Amniotic stem cell (primary cell): ENCODE results near the gene RIMKLA.

ENCODE experiments used
- DNase-seq: peaks from one replicate; lab custom pipeline; 2025; lab: John Stamatoyannopoulos, UW

Gene RIMKLA

DNA sequence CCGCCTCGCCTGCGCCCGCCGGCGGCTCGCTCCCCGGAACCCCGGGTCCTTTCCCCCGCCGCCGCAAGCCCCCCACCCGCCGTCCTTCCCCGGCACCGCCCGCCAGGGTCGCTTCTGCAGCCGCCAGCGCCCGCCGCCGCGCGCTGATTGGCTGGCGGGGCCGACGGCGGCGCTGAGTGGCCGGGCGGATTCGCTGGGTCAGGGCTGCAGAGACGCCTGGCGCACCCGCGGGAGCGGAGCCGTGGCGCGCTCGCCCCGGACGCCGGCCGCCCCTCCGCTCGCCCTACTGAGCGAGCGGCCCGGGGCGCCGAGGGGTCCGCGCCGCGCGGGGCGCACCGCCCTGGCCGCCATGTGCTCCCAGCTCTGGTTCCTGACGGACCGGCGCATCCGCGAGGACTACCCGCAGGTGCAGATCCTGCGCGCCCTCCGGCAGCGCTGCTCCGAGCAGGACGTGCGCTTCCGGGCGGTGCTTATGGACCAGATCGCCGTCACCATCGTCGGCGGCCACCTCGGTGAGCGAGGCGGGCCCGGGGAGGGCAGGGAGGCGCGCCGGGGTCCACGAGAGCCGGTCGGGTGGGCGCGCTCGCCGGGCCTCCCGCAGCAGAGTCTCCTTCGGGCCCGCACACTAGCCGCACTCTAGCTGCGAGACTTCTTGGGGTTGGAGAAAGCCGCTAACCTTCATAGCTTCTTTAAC lies at the start of gene RIMKLA:
Gene RIMKLA, plus strand, starts transcription at position 207 of the 694 bp plus-strand sequence. Its CDS starts 143 bp downstream, at position 350.
- DNase-seq: no peak

DNA sequence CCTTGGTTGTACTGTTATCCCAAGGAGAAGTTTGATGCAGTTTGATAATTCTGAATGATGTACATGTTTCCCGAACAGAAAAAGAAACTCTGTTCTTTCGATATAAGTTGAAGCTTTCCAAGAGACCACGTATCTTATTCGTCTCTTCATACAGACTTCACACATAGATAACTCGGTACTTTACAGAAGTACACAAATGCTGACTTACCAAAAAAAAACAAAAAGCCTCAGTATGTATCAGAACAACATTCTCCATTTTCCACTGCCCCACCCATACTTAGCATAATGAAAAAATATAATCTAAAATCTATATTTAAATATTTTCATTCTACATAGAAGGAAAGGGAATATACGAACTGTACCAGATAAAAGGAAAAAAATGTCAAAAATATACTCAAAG lies 47.7 kb upstream of the RIMKLA start:
- no peak for DNase-seq

- DNase-seq: no peak
Measured at GRCh38 chr1:42333662-42334239, 46.8 kb upstream of the RIMKLA start.

DNA sequence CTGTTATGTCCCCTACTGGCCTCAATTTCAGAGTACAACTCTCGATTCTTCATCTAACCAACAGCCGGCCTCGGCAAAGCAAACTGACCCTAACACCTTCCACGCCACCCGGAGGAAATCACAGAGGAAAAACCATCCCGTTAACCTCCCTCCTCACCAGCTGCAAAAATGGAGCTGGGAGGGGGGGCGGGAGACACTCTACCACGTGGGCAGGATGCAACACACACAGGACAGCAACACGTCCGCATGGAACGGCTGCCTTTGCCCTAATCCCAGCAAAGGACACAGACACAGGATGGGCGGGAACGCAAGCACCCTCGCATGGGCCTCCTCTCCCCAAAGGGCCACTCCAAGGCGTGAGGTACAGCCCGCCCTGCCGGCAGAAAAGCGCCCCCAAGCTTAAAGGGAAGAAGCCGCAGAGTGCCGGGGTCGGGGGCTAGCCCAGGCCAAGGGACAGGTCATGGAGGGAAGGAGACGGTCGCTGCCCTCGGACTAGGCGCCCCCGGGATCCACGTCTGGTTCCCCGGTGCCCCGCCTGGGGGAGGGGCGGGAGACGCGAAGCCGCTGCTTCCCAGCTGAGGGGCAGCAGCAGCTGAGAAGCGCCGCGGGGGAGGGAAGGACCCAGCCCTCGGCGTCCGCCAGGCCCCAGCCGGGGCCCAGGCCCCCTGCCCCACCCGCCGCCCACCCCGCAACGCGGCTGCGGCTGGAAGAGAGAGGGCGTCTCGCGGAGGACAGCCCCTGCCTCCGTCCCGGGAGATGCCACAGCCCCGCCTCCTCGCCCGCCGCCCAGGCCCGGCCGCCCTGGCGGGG lies 46.1 kb upstream of the RIMKLA start:
- DNase-seq: no peak

GRCh38 chr1:42335050-42335808 lies 45.4 kb upstream of the RIMKLA start, which contains the start of gene FOXJ3:
TSS of gene FOXJ3 (minus strand) at chr1:42335235. CDS start at chr1:42311093, 24,142 bp downstream.
- peak; percentile 90 for DNase-seq

GRCh38 chr1:42335809-42336518 lies 44.6 kb upstream of the RIMKLA start:
- no peak for DNase-seq

- DNase-seq: no peak
Measured at GRCh38 chr1:42336978-42337377, 43.6 kb upstream of the RIMKLA start.

DNA sequence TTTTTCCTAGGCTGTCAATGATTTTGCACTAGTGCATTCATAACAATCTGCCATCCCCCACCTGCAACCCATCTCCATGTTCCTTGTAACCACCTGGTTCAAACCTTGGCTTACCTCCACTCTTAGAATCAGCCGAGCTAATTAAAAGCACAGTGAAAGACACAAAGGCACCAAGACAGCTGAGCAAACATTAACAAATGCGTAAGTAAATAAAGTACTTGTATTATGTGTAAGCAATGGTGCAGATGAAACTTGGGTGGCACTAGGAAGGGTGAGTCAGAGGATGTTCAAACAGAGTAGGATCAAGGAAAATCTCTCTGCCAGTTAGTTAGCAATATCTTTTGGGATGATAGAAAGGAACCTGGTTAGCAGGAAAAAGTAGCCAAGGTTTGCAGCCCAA lies 40.5 kb upstream of the RIMKLA start:
- no peak for DNase-seq

- DNase-seq: no peak
Measured at GRCh38 chr1:42340901-42341300, 39.7 kb upstream of the RIMKLA start.

DNA sequence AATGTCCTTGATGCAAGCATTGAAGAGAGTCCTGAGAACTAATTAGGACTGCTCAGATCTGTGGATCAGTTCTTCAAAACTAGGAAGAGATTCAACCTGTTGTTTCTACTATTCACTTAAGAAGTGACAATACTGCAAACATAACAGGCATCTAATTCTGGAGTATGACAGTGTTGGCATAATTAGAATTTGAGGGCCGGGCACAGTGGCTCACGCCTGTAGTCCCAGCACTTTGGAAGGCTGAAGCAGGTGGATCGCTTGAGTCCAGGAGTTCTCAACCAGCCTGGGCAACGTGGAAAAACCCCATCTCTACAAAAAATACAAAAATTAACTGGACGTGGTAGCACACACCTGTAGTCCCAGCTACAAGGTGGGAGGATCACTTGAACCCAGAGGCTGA lies 37.5 kb upstream of the RIMKLA start:
- DNase-seq: no peak

DNA sequence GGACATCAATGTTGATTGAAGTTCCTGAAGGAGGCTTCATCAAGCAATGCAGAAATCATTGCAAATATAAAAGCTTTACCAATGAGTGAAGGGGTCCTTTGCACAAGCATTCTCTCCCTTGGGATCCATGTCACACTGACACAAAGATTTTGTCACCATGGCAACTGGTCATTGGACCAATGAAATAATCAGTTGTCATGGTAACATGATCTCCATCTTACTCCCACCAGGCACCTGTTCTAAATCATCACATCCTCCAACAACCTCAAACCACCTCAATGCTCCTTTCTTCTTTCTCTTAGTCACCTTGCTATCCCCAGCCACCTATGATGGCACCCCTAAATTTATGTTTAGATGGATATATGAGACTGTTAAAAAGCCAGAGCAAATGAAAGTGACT lies 32.1 kb upstream of the RIMKLA start:
- no peak for DNase-seq

GRCh38 chr1:42350086-42350485 lies 30.5 kb upstream of the RIMKLA start:
- DNase-seq: no peak

GRCh38 chr1:42358791-42359190 lies 21.8 kb upstream of the RIMKLA start:
- DNase-seq: no peak

- no peak for DNase-seq
Measured at GRCh38 chr1:42359466-42359865, 21.1 kb upstream of the RIMKLA start.

- no peak for DNase-seq
Measured at GRCh38 chr1:42364089-42364488, 16.5 kb upstream of the RIMKLA start.

GRCh38 chr1:42364542-42364941 lies 16.1 kb upstream of the RIMKLA start:
- no peak for DNase-seq

DNA sequence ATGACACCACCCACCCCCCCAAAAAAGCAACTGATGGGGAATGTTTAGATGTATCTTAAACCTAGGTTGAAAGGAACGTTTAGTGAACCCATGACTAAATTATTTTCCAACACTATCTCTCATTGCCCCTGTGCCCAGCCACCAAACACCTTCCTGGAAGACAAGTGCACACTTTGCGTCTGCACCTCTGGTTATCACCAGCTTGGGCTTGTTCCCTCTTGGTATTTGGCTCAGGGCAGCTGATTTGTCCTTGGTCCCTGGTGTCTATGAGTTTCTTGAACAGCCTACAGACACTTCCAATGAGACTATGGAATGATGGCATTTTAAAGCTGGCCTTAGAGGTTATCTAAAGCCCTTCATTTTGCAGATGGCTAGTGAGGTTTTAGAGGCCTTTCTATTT lies 15.5 kb upstream of the RIMKLA start:
- DNase-seq: no peak

DNA sequence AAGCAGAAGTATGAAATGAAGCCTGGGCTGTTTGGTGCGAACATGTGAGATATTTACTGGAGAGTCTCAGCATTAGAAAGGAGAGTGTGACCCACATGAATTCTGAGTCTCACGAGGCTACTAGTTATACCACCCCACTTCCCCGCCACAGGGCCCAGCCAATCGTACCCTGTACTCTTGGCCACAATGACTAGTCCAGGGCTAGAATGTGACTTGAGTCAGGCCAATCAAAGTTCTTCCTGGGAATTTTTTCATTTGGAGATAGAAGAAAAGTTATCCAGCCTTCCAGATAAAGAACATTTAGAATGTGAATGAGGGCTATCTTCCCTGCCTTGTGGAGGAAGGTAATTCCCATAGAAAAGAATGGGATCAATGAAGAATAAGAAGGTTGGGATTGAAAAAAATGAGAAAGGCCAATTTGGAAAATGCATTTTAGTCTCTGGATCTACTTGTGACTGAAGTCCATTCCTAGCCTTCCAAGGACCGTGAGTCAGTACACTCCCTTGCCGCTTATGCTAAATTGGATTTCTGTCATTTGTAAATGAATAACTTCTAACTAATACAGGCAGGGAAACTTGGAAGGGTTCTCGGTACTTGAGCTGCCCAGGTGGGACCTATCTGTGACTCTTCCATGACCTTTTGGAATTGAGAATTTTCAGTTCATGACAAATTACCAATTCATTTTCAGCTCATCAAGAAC lies 12.3 kb upstream of the RIMKLA start:
- no peak for DNase-seq

DNA sequence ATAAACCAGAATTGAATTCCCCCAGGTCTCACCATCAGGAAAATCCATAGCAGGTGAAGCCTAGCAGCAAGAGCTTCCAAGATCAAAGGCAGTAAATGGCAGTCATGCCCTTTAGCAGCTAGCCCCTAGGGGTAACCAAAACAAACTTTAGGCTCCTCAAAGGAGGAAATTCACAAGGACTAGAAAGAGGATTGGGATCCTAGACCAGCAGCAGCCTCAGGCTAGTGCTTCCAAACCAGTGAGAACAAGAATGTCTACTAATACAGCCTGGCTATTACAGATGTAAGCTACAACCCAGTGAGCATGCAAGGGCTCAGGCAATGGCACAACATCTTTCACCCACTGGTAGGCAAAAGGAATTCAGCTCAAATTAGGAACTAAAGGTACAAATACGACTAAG lies 11.1 kb upstream of the RIMKLA start:
- no peak for DNase-seq

DNA sequence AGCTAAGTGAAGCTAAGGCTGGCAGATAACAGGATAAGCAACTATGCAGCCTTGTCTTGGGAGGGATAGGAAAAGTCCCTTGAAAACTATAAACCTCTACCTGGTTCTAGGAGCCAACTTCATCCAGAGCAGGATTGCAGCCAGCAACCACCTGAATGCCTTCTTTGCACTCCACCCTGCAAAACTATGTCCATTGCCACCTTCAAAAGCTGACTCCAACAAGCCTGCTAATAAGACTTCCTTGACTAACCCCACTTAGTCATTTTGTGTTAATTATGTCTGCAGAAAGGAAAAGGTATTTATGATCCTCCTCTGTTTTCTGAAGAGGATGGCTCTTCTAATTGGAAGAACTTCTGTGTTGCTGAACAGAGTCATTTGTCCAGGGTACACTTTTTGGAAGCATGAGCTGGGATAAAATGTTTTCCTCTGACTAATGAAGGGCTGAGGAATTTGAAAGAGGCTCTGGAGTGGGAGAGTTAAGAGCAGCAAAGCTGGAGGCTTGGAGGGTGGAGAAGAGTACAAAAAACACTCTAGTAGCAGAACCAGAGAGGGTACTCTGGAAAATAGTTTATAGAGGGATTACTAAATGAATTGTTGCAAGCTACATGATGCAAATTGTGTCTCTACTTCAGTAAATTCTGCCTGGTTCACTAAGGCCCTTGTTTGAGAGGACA lies 9.6 kb upstream of the RIMKLA start:
- no peak for DNase-seq
